ENCODE results near the gene CMC4.
A peak's percentile ranks its signal among the peaks of the same experiment; 100 is the strongest.

CMC4 gene

GRCh38 chrX:155026727-155027508 is 44.0 kb downstream of the CMC4 start, which contains the start of gene FUNDC2:
TSS of gene FUNDC2 (plus strand) at chrX:155026844. CDS start at chrX:155026939, 95 bp downstream.
- peak within 1 kb of the TSS; percentile 60 to 71 for H3K4me3 ChIP-seq (ENCODE audit: low read depth in 1 of 2, low read length in 1 of 2)
- no peaks in the 10 kb centered on the region for H3K27me3 ChIP-seq
- H3K27ac ChIP-seq, result peak within 1 kb of the TSS; percentile 91
- TF ChIP-seq CTCF (IDR thresholded peaks at IDR 0.05), result no peak
- H3K36me3 ChIP-seq, result no peaks in the 10 kb centered on the region
- peaks cover 6 to 11% of the 10 kb centered on the region in 2 experiments for H3K4me1 ChIP-seq (ENCODE audit: control insufficient read depth in 1 of 2, insufficient read depth in 1 of 2, low read depth in 1 of 2, low read length in 1 of 2)
- H3K9me3 ChIP-seq, result no peaks in the 10 kb centered on the region

- peaks cover 6 to 11% of the 10 kb centered on the region in 2 experiments for H3K4me1 ChIP-seq (ENCODE audit: control insufficient read depth in 1 of 2, insufficient read depth in 1 of 2, low read depth in 1 of 2, low read length in 1 of 2)
- H3K27ac ChIP-seq, result peak overlapping the region; percentile 91
- H3K9me3 ChIP-seq, result no peaks in the 10 kb centered on the region
- H3K27me3 ChIP-seq, result no peaks in the 10 kb centered on the region
- peak overlapping the region; percentile 60 to 71 for H3K4me3 ChIP-seq (ENCODE audit: low read depth in 1 of 2, low read length in 1 of 2)
- no peaks in the 10 kb centered on the region for H3K36me3 ChIP-seq
- TF ChIP-seq CTCF (IDR thresholded peaks at IDR 0.05), result no peak
Measured at GRCh38 chrX:155026420-155026726, 44.6 kb downstream of the CMC4 start.

- Histone ChIP-seq H3K4me3 (ENCODE audit: low read depth in 1 of 2, low read length in 1 of 2) (no peak overlapping the region), H3K27ac (no peak overlapping the region), H3K27me3 (no peaks in the 10 kb centered on the region), H3K4me1 (ENCODE audit: control insufficient read depth in 1 of 2, insufficient read depth in 1 of 2, low read depth in 1 of 2, low read length in 1 of 2) (peaks cover 6 to 11% of the 10 kb centered on the region in 2 experiments), H3K36me3 (no peaks in the 10 kb centered on the region), H3K9me3 (no peaks in the 10 kb centered on the region)
- TF ChIP-seq CTCF (IDR thresholded peaks at IDR 0.05), result no peak
Measured at GRCh38 chrX:155023907-155024833, 46.8 kb downstream of the CMC4 start.

- Histone ChIP-seq H3K9me3 (no peaks in the 10 kb centered on the region), H3K36me3 (no peaks in the 10 kb centered on the region), H3K27ac (no peak within 1 kb of the TSS), H3K27me3 (no peaks in the 10 kb centered on the region), H3K4me3 (ENCODE audit: low read depth in 1 of 2, low read length in 1 of 2) (no peak within 1 kb of the TSS), H3K4me1 (ENCODE audit: control insufficient read depth in 1 of 2, insufficient read depth in 1 of 2, low read depth in 1 of 2, low read length in 1 of 2) (peaks cover 3 to 4% of the 10 kb centered on the region in 2 experiments)
- TF ChIP-seq CTCF (IDR thresholded peaks at IDR 0.05), result no peak
Measured at GRCh38 chrX:155022585-155022984, 48.4 kb downstream of the CMC4 start, which contains the start of gene F8. TSS of gene F8 (minus strand) at chrX:155022723. CDS start at chrX:155022552, 171 bp downstream.

- H3K36me3 ChIP-seq, result no peaks in the 10 kb centered on the region
- H3K27me3 ChIP-seq, result no peaks in the 10 kb centered on the region
- H3K27ac ChIP-seq, result no peak overlapping the region
- no peak for TF ChIP-seq CTCF (IDR thresholded peaks at IDR 0.05)
- H3K4me3 ChIP-seq (ENCODE audit: low read depth in 1 of 2, low read length in 1 of 2), result no peak overlapping the region
- H3K9me3 ChIP-seq, result no peaks in the 10 kb centered on the region
- H3K4me1 ChIP-seq (ENCODE audit: control insufficient read depth in 1 of 2, insufficient read depth in 1 of 2, low read depth in 1 of 2, low read length in 1 of 2), result no peaks in the 10 kb centered on the region
Measured at GRCh38 chrX:155020591-155020990, 50.3 kb downstream of the CMC4 start.

Measured in neutrophil (primary cell).